Measurements from ENCODE around the gene HELQ.

DNA sequence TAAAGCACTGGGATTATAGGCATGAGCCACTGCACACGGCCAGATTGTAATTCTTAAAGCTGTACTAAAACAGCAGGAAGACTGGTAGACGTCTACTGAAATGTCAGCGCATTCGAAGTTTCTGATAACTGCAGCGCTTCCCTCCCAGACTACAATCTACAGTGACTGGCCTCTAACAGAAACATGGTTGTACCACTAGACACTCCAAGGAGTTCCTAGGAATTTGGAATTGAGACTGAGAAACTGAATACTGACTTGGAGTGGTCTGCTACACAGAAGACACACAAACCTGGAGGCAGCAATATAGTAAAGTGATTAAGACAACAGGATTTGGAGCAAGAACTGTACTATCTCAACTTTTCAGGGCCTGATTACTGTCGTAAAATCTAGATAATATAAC is 937 bp downstream of the HELQ start:
- TF ChIP-seq TAF1 (IDR thresholded peaks at IDR 0.05; ENCODE audit: borderline replicate concordance, low read depth, low read length) (no peak), POLR2A (IDR thresholded peaks at IDR 0.05; ENCODE audit: low read depth, low read length) (no peak), POLR2AphosphoS5 (IDR thresholded peaks at IDR 0.05; ENCODE audit: low read depth, low read length) (no peak)
